Naive B cell (primary cell): ENCODE results near the gene ZNF761. TPM values are rescaled to one million over a fixed set of nuclear protein-coding genes. Genes with fewer than 3 reads are reported as not detected.
"Not testable (repeated sequence)": the region's sequence is repeated elsewhere in the genome, so short reads cannot be mapped to it uniquely, and the experiment has no call there.

ENCODE experiments used
- ATAC-seq, 2 donors: fragments of 150-1000 bp; cut with Tn5 transposase; 2 replicates each; pipeline ENCODE4 v1.10.0; 2021; ENCODE audit warnings: low read depth in 2 of 2, mild to moderate bottlenecking in 2 of 2, moderate library complexity in 2 of 2
- DNase-seq: peaks from one replicate; pipeline ENCODE4 v3.0.0; 2022
- H3K27ac Mint-ChIP-seq, 6 donors: one replicate each; pipeline ENCODE4 v1.8.0; 2020 to 2022; ENCODE audit warnings: mild to moderate bottlenecking in 6 of 6, mixed read lengths in 6 of 6, moderate library complexity in 5 of 6, inconsistent platforms in 2 of 6
- H3K27me3 Mint-ChIP-seq, 3 donors: one replicate each; pipeline ENCODE4 v1.8.0; 2021 to 2022; ENCODE audit warnings: mixed read lengths in 3 of 3, mild to moderate bottlenecking in 1 of 3
- H3K36me3 Mint-ChIP-seq, 2 donors: one replicate each; pipeline ENCODE4 v1.8.0; 2020 to 2022; ENCODE audit warnings: mixed read lengths in 2 of 2, inconsistent platforms in 1 of 2, mild to moderate bottlenecking in 1 of 2
- H3K4me1 Mint-ChIP-seq, 3 donors: one replicate each; pipeline ENCODE4 v1.8.0; 2020 to 2022; ENCODE audit warnings: mixed read lengths in 3 of 3, inconsistent platforms in 1 of 3, mild to moderate bottlenecking in 1 of 3, moderate library complexity in 1 of 3
- H3K4me3 Mint-ChIP-seq, 8 donors: one replicate each; pipeline ENCODE4 v1.8.0; 2020 to 2022; ENCODE audit warnings: mild to moderate bottlenecking in 8 of 8, mixed read lengths in 8 of 8, moderate library complexity in 8 of 8, inconsistent platforms in 2 of 8
- H3K9me3 Mint-ChIP-seq, 7 donors: one replicate each; pipeline ENCODE4 v1.8.0; 2020 to 2022; ENCODE audit warnings: mixed read lengths in 7 of 7, mild to moderate bottlenecking in 5 of 7, inconsistent platforms in 2 of 7, moderate library complexity in 1 of 7
- polyA plus RNA-seq, 6 donors: library from polyadenylated mRNA; unstranded; fragments of 300-500 nt; fragmentation: Illumina TruSeq; gene quantifications; one replicate each; pipeline ENCODE4 v1.2.3, GENCODE V29; 2021; ENCODE audit warnings: low read depth in 6 of 6

ZNF761 gene
- polyA plus RNA-seq, 6 donors from 2014 or later = 6.4 to 18.3 (median 11.6) TPM

GRCh38 chr19:53420520-53421315 lies 11.1 kb upstream of the ZNF761 start:
- H3K27ac Mint-ChIP-seq, H3K36me3 Mint-ChIP-seq, DNase-seq, H3K4me1 Mint-ChIP-seq, ATAC-seq, H3K4me3 Mint-ChIP-seq, H3K27me3 Mint-ChIP-seq: not testable (repeated sequence)
- H3K9me3 Mint-ChIP-seq = peaks cover 4 to 22% (median 16%) of the 10 kb centered on the region in 7 donors

- peaks cover 2 to 3% of the 10 kb centered on the region in 2 donors for H3K36me3 Mint-ChIP-seq
- no peak for ATAC-seq
- no peak for DNase-seq
- peaks cover 0 to 3% (median 0%) of the 10 kb centered on the region in 3 donors for H3K4me1 Mint-ChIP-seq
- H3K27me3 Mint-ChIP-seq = peaks cover 0 to 4% (median 0%) of the 10 kb centered on the region in 3 donors
- H3K27ac Mint-ChIP-seq = no peak overlapping the region
- H3K4me3 Mint-ChIP-seq = no peak overlapping the region
- H3K9me3 Mint-ChIP-seq = peaks cover 0 to 10% (median 3%) of the 10 kb centered on the region in 7 donors
Observed at GRCh38 chr19:53422551-53422950, 9.2 kb upstream of the ZNF761 start.

- H3K36me3 Mint-ChIP-seq, H3K9me3 Mint-ChIP-seq, H3K27ac Mint-ChIP-seq, ATAC-seq, H3K4me1 Mint-ChIP-seq, DNase-seq, H3K4me3 Mint-ChIP-seq, H3K27me3 Mint-ChIP-seq: not testable (repeated sequence)
Observed at GRCh38 chr19:53423074-53423473, 8.7 kb upstream of the ZNF761 start.

GRCh38 chr19:53423680-53424079 lies 8.1 kb upstream of the ZNF761 start:
- ATAC-seq, DNase-seq, H3K4me1 Mint-ChIP-seq, H3K4me3 Mint-ChIP-seq, H3K9me3 Mint-ChIP-seq, H3K36me3 Mint-ChIP-seq, H3K27me3 Mint-ChIP-seq, H3K27ac Mint-ChIP-seq: not testable (repeated sequence)

GRCh38 chr19:53424968-53425597 lies 6.7 kb upstream of the ZNF761 start:
- Mint-ChIP-seq H3K27me3 (peaks cover 0 to 4% (median 0%) of the 10 kb centered on the region in 3 donors), H3K4me1 (peaks cover 0 to 3% (median 0%) of the 10 kb centered on the region in 3 donors), H3K4me3 (no peak overlapping the region), H3K9me3 (peaks cover 0 to 2% (median 0%) of the 10 kb centered on the region in 7 donors), H3K36me3 (no peaks in the 10 kb centered on the region), H3K27ac (peak overlapping the region in 1 of 6 donors; percentile 37)
- DNase-seq = peak; percentile 58
- ATAC-seq = peak; percentile 88 to 95

GRCh38 chr19:53432088-53432661 lies 391 bp downstream of the ZNF761 start:
- Mint-ChIP-seq H3K9me3 (peaks cover 0 to 11% (median 0%) of the 10 kb centered on the region in 7 donors), H3K4me3 (peak overlapping the region; percentile 87 to 99 (median 99)), H3K27me3 (no peaks in the 10 kb centered on the region), H3K4me1 (peaks cover 21 to 42% (median 31%) of the 10 kb centered on the region in 3 donors), H3K27ac (peak overlapping the region; percentile 96 to 99 (median 98)), H3K36me3 (peaks cover 7 to 21% of the 10 kb centered on the region in 2 donors)
- peak; percentile 38 to 40 for ATAC-seq
- no peak for DNase-seq

GRCh38 chr19:53443809-53444208 lies 12.0 kb downstream of the ZNF761 start:
- not testable (repeated sequence) for H3K27me3 Mint-ChIP-seq, H3K4me1 Mint-ChIP-seq, DNase-seq, H3K4me3 Mint-ChIP-seq, H3K27ac Mint-ChIP-seq, ATAC-seq
- H3K9me3 Mint-ChIP-seq = peaks cover 16 to 57% (median 41%) of the 10 kb centered on the region in 7 donors
- peaks cover 54% of the 10 kb centered on the region in 2 donors for H3K36me3 Mint-ChIP-seq

- not testable (repeated sequence) for ATAC-seq, H3K4me3 Mint-ChIP-seq, H3K4me1 Mint-ChIP-seq, DNase-seq, H3K27me3 Mint-ChIP-seq
- H3K9me3 Mint-ChIP-seq = peaks cover 14 to 63% (median 50%) of the 10 kb centered on the region in 7 donors
- H3K27ac Mint-ChIP-seq = peak overlapping the region in 1 of 6 donors; percentile 21
- H3K36me3 Mint-ChIP-seq = peaks cover 51 to 70% of the 10 kb centered on the region in 2 donors
Observed at GRCh38 chr19:53447196-53447595, 15.4 kb downstream of the ZNF761 start.

GRCh38 chr19:53455828-53456227 lies 24.0 kb downstream of the ZNF761 start:
- no peaks in the 10 kb centered on the region for H3K4me1 Mint-ChIP-seq
- no peak for ATAC-seq
- no peak for DNase-seq
- H3K27ac Mint-ChIP-seq = no peak overlapping the region
- no peaks in the 10 kb centered on the region for H3K27me3 Mint-ChIP-seq
- H3K9me3 Mint-ChIP-seq = peaks cover 22 to 93% (median 76%) of the 10 kb centered on the region in 7 donors
- H3K4me3 Mint-ChIP-seq = no peak overlapping the region
- H3K36me3 Mint-ChIP-seq = peaks cover 59 to 62% of the 10 kb centered on the region in 2 donors

GRCh38 chr19:53460131-53460721 lies 28.4 kb downstream of the ZNF761 start:
- DNase-seq, H3K4me3 Mint-ChIP-seq, H3K4me1 Mint-ChIP-seq, H3K27ac Mint-ChIP-seq, ATAC-seq: not testable (repeated sequence)
- Mint-ChIP-seq H3K36me3 (peaks cover 34 to 65% of the 10 kb centered on the region in 2 donors), H3K9me3 (peaks cover 29 to 83% (median 63%) of the 10 kb centered on the region in 7 donors), H3K27me3 (peaks cover 5 to 28% (median 17%) of the 10 kb centered on the region in 3 donors)

GRCh38 chr19:53461866-53462265 lies 30.1 kb downstream of the ZNF761 start:
- H3K4me3 Mint-ChIP-seq = no peak overlapping the region
- peaks cover 19 to 48% of the 10 kb centered on the region in 2 donors for H3K36me3 Mint-ChIP-seq
- peaks cover 5 to 10% (median 6%) of the 10 kb centered on the region in 3 donors for H3K4me1 Mint-ChIP-seq
- peaks cover 9 to 35% (median 17%) of the 10 kb centered on the region in 3 donors for H3K27me3 Mint-ChIP-seq
- ATAC-seq (no peak), DNase-seq (no peak)
- H3K9me3 Mint-ChIP-seq = peaks cover 13 to 66% (median 51%) of the 10 kb centered on the region in 7 donors
- no peak overlapping the region for H3K27ac Mint-ChIP-seq

- Mint-ChIP-seq H3K36me3 (peaks cover 13 to 42% of the 10 kb centered on the region in 2 donors), H3K4me1 (peaks cover 5 to 14% (median 6%) of the 10 kb centered on the region in 3 donors), H3K27me3 (peaks cover 9 to 35% (median 17%) of the 10 kb centered on the region in 3 donors), H3K9me3 (peaks cover 9 to 56% (median 46%) of the 10 kb centered on the region in 7 donors), H3K4me3 (peak overlapping the region in 2 of 8 donors; percentile 48 to 80), H3K27ac (no peak overlapping the region)
- DNase-seq (no peak), ATAC-seq (no peak)
Observed at GRCh38 chr19:53462861-53463260, 31.1 kb downstream of the ZNF761 start.

GRCh38 chr19:53463263-53463662 lies 31.5 kb downstream of the ZNF761 start:
- H3K36me3 Mint-ChIP-seq = peaks cover 11 to 41% of the 10 kb centered on the region in 2 donors
- ATAC-seq (no peak), DNase-seq (no peak)
- H3K27me3 Mint-ChIP-seq = peaks cover 9 to 35% (median 17%) of the 10 kb centered on the region in 3 donors
- peaks cover 8 to 15% (median 10%) of the 10 kb centered on the region in 3 donors for H3K4me1 Mint-ChIP-seq
- peaks cover 9 to 52% (median 42%) of the 10 kb centered on the region in 7 donors for H3K9me3 Mint-ChIP-seq
- peak overlapping the region in 2 of 6 donors; percentile 58 to 65 for H3K27ac Mint-ChIP-seq
- peak overlapping the region in 2 of 8 donors; percentile 65 to 80 for H3K4me3 Mint-ChIP-seq
